Loucy (cell line): ENCODE data around the gene CNOT3.

Source experiments
- EZH2phosphoT487 ChIP-seq: fragments of 200-600 bp; IDR thresholded peaks from 2 replicates; pipeline ENCODE4 v1.6.1; 2018; ENCODE audit warnings: antibody characterized with exemption, mild to moderate bottlenecking, moderate library complexity, borderline replicate concordance
- TF ChIP-seq, protein P1 (sequence below): fragments of 200-600 bp; sonication (generic); conservative IDR thresholded peaks from 2 replicates; pipeline ENCODE4 v1.5.1; 2014; ENCODE audit warnings: mild to moderate bottlenecking, antibody characterized with exemption, low read length

GRCh38 chr19:54107876-54108490, 29.6 kb upstream of the CNOT3 start:
- TF ChIP-seq, protein P1, sequence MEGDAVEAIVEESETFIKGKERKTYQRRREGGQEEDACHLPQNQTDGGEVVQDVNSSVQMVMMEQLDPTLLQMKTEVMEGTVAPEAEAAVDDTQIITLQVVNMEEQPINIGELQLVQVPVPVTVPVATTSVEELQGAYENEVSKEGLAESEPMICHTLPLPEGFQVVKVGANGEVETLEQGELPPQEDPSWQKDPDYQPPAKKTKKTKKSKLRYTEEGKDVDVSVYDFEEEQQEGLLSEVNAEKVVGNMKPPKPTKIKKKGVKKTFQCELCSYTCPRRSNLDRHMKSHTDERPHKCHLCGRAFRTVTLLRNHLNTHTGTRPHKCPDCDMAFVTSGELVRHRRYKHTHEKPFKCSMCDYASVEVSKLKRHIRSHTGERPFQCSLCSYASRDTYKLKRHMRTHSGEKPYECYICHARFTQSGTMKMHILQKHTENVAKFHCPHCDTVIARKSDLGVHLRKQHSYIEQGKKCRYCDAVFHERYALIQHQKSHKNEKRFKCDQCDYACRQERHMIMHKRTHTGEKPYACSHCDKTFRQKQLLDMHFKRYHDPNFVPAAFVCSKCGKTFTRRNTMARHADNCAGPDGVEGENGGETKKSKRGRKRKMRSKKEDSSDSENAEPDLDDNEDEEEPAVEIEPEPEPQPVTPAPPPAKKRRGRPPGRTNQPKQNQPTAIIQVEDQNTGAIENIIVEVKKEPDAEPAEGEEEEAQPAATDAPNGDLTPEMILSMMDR: no peak
- TF ChIP-seq EZH2phosphoT487: no peak
